GM18873 (cell line): ENCODE results near the gene SRF.
"Not testable (repeated sequence)": the region's sequence is repeated elsewhere in the genome, so short reads cannot be mapped to it uniquely, and the experiment has no call there.

Experiments used
- ATAC-seq: cut with Tn5 transposase; IDR thresholded peaks from one replicate; pipeline ENCODE4 v1.9.1; 2021; ENCODE audit warnings: mild to moderate bottlenecking, moderate library complexity, moderate number of reproducible peaks; ENCODE audit not compliant: unreplicated experiment, low FRiP score

The SRF gene

GRCh38 chr6:43170931-43171706 lies at the start of gene SRF:
SRF (plus strand) TSS chr6:43171269; CDS start chr6:43171657, 388 bp downstream.
- ATAC-seq: peak; percentile 41

- no peak for ATAC-seq
These were observed 48.9 kb upstream of the SRF start for GRCh38 chr6:43122146-43122545.

- ATAC-seq: no peak
These were observed 47.4 kb upstream of the SRF start for GRCh38 chr6:43123461-43124314.

- ATAC-seq: no peak
These were observed 46.6 kb upstream of the SRF start for GRCh38 chr6:43124481-43124880.

- no peak for ATAC-seq
These were observed 46.0 kb upstream of the SRF start for GRCh38 chr6:43125119-43125518.

GRCh38 chr6:43125555-43125954 lies 45.5 kb upstream of the SRF start:
- no peak for ATAC-seq

- ATAC-seq: no peak
These were observed 43.9 kb upstream of the SRF start for GRCh38 chr6:43127180-43127579.

GRCh38 chr6:43127877-43128276 lies 43.2 kb upstream of the SRF start:
- ATAC-seq: no peak

- no peak for ATAC-seq
These were observed 42.1 kb upstream of the SRF start for GRCh38 chr6:43128926-43129325.

GRCh38 chr6:43129434-43130194 lies 41.5 kb upstream of the SRF start:
- ATAC-seq: no peak

GRCh38 chr6:43130429-43130828 lies 40.6 kb upstream of the SRF start:
- ATAC-seq: no peak

- ATAC-seq: not testable (repeated sequence)
These were observed 39.7 kb upstream of the SRF start for GRCh38 chr6:43131379-43131778.

- no peak for ATAC-seq
These were observed 32.8 kb upstream of the SRF start for GRCh38 chr6:43138267-43138666.

GRCh38 chr6:43139973-43140372 lies 31.1 kb upstream of the SRF start:
- ATAC-seq: not testable (repeated sequence)

GRCh38 chr6:43141644-43142043 lies 29.4 kb upstream of the SRF start:
- no peak for ATAC-seq

- ATAC-seq: no peak
These were observed 29.0 kb upstream of the SRF start for GRCh38 chr6:43142101-43142500.

GRCh38 chr6:43143235-43144128 lies 27.6 kb upstream of the SRF start:
- ATAC-seq: no peak

GRCh38 chr6:43144879-43145278 lies 26.2 kb upstream of the SRF start:
- ATAC-seq: no peak

GRCh38 chr6:43146261-43146660 lies 24.8 kb upstream of the SRF start:
- ATAC-seq: no peak
